ENCODE results near the gene RASSF4.

DNA sequence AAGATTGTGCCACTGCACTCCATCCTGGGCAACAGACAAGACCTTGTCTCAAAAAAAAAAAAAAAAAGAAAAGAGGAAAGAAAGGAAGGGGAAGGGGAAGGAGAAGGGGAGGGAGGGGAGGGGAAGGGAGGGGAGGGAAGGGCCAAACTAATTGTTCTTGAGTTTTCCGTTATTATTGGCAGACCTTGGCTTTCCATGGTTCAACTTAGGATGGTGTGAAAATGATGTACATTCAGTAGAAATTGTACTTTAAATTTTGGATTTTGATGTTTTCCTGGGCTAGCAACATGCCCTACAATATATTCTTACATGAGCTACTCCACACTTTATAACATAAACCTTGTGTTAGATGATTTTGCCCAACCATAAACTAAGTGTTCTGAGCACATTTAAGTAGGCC lies 49.7 kb upstream of the RASSF4 start:
- no peak for TF ChIP-seq CTCF (IDR thresholded peaks at IDR 0.05)
- TF ChIP-seq POLR2A (IDR thresholded peaks at IDR 0.05), result no peak

Measured in body of pancreas (tissue), 4 donors.